GM15510 (cell line): ENCODE results near the gene SAMD15.

ENCODE experiments used
- POLR2A ChIP-seq: IDR thresholded peaks from 3 replicates; pipeline ENCODE4 v1.6.1; 2011; ENCODE audit warnings: borderline replicate concordance; ENCODE audit not compliant: insufficient read length; ENCODE audit errors: extremely low read depth

Gene SAMD15

DNA sequence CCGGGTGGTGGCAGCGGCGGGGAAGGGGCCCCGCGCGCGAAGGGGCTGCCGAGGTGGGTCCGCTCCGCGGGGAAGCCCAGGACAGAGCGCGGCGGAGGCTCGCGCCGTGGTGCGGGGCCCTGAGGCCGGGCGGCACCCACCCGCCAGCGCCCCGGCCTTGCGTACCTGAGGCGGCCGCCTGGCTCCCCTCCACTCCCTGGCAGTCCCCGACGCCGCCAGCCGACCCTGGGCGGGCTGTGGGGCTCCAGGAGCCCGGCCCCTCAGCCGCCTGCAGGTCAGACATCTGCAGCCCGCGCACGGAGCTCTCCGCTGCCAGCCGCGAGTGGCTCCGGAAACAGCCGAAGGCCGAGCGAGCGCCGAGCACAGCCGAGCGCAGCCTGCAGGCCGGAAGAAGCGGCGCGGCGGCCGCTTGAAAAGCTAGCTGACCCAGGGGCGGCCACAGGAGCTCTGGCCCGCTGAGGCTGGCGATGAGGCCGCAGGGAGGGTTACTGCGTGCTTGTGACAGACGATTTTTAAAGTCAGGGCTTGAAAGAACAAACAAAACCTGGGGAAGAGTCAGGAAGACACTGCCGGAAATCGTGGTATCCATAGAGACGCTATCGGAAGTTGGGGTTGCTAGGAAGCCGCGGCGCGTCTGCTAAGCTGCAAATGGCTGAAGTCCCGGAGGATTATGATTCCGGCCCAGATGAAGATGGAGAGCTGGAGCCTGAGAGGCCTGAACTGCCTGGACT, at the start of gene SAMD15, which contains the start of gene TMED8:
SAMD15 (plus strand) TSS at position 609 of the 731 bp plus-strand sequence; CDS start at position 649, 40 bp downstream.
TMED8 (minus strand) TSS at position 324 of the 731 bp plus-strand sequence; CDS start at position 283, 41 bp downstream.
- TF ChIP-seq POLR2A, result peak; percentile 74

DNA sequence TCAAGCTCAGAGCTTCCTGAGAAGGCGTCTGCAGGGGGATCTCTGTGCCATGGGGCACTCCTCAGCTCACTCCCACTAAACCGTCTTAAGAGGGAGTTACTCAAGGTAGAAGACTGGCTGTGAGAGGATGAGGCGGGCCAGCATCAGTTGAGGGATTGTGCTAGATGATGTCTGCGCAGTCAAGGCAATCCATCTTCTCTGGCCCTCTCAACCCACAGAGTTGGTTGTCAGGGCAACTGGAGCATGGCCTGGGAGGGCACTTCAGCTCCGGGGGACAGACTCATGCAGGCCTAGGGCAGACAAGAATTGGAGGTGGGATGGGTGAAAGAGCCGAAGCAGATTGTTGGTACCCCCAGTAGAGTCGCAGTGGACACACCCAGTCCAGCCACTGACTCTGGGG, 47.3 kb upstream of the SAMD15 start:
- TF ChIP-seq POLR2A, result no peak

DNA sequence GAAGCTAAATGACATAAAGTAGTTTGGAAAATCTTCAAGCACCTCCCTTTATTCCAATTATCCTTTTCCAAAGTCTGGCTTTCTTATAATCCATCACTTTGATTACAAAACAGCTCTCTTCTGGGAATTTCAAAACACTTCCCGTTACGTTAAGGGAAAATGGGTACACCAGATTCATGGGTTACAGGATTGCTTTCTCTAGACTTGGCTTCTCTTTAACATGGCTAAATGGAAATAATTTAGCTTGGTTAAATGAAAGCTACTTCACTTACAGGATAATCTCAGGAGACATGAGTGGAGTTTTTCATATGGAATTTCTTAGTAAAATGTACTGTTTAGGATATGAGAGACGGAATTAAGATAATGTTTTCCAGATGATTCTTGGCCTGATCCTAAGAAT, 41.6 kb upstream of the SAMD15 start:
- TF ChIP-seq POLR2A, result no peak

DNA sequence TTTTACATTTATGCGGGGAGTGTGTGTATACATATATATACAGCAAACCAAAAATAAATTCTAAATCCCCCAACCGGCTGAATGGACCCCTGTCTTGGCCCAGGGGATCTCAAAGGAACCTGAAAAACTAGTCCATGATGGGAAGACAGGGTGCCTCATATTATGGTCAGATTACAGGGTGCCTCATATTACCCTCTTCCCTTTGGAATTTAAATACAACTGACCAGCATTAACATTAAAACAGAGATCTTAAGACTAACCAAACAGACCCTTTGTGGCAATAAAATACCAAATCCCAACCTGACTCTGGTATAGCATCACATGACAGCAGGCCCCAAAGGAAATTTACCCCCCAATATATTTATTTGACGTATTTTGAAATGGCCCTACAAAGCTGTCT, 39.3 kb upstream of the SAMD15 start:
- no peak for TF ChIP-seq POLR2A

DNA sequence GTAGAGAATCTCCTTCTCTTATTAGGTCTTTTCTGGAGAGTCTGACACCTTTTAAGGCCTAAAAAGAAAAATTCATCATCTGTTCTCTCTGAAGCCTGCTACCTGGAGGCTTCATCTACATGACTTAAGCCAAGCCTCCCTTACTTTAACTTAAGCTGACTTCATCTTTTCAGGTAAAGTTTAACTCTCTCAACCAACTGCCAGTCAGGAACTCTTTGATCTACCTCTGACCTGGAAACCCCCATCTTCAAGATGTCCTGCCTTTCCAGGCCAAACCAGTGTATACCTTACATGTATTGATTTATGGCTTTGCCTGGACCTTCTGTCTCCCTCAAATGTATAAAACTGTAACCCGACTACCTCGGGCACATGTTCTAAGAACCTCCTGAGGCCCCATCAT, 38.9 kb upstream of the SAMD15 start:
- no peak for TF ChIP-seq POLR2A

DNA sequence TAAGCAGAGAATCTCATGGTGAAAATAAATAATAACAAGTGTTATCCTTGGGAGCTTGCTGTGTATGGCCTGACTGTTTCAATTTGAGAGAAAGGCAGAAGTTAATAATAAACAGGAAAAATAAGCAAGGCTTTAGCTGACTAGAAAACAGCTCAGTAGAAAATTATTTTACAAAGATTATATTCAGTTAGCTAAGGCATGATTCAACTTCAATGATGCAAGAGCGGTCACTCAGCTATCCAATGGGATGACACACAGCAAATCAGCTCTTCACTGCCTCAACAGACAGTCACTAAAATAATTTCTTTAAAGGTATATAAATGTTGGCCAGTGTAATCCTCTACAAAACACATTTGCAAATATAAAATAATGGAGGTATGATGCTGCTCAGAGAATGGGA, 37.8 kb upstream of the SAMD15 start:
- TF ChIP-seq POLR2A, result no peak

DNA sequence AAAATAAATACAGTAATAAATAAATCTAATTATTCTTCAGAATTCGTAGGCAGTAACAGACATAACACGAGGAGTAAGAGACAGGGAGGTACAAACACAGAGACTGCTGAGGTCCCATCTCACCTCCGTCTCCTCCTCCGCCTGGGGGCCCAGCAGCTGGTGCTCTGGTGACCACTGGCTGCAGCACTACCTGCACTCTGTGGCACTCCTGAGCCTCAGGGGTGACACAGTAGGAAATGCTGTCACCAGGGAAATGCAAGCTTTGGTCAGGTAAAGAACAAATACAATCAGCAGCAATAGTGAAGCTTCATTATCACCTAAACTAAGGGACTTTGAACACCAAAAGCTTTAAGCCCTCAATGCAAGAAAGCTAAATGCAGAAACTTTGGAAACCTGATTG, 36.8 kb upstream of the SAMD15 start:
- no peak for TF ChIP-seq POLR2A

DNA sequence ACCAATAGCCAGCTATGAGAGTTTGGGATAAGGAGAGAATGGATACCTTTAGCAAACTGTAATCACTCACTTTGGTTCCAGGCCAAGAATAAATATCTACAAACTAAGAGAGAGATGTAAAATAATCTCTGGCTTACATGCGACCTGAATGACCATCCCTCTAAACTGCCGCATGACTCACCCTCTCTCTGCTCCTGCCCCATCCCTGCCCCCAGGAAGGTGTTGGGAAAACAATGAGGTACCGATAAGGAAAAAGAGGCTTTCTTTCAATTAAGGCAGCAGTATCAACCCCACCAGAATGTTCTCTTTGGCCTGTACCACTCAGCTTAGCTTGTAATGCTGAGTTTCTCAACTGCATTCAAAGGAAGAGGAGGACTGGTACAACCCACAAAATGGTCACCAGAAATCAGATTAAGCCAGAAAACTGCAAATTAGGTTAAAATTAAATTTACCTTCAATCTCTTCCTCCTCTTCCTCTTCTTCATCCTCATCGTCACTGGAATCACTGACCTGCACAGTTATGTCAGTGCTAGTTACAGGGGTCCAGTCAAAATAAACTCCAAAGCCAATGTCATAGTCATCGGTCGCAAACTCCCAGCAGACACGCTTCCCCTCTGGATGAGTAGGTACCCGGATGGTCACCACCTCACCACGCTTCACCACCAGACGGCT, 34.3 kb upstream of the SAMD15 start:
- no peak for TF ChIP-seq POLR2A

DNA sequence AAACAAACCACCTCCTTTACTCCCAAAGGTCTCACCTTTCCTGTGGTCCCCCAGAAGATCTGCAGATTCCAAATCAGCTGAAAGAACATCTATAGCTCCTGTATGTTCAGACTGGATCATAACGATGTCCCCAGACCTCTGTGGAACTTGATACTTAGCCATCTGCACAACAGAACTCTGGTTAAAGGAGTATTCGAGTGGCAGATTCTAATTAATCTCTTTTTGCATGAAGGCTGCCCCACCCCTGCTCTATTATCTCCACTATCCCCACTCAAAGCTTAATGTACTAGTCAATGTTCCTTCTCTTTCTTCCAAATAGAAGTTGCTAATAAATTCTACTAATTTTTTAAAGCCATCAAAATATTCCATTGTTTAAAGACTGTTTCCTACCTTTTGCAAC, 33.5 kb upstream of the SAMD15 start:
- no peak for TF ChIP-seq POLR2A

DNA sequence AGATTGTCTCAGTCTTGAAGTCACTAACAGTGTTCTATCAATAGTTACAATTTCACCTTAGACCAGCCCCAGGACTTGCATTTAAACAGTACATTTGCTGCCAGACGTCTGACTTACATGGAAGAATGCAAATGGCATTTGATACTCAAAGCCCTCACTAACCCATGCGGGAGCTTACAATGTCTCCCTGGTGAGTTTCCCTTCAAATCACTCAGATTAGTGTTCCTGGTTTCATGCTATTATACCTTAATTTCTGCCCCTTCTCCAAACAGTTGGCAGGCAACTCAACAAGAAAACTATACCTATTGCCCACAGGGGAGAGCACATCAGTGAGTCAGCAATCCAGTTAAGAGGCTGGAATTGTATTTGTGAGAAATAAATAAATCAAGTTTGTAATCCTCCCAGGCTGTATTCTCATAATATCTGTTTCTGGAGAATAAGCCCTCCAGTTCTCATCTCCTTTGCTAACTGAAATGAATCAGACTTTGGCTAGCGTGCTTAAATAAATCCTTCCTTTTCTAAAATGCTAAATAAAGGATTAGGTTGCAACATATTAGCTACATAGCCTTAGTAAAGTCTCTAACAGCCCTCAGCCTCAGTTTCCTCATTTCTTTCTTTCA, 32.7 kb upstream of the SAMD15 start:
- TF ChIP-seq POLR2A, result no peak

DNA sequence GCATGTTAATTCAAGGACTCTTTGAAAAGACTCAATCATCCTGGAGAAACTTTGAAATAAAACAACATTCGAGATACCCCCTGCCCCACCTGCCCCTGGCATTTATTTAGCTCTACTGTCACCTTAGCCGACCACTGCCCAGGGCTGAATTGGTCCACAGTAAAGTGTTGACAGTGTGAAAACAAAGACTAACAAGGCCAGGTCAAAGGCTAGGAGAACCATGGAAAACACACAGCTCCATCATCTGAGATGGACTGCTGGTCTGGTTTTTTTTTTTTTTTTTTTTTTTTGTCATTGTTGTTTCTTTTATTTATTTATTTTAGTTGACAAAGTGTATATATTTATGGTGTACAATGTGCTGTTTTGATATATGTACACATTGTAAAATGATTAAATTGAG, 30.7 kb upstream of the SAMD15 start:
- no peak for TF ChIP-seq POLR2A

DNA sequence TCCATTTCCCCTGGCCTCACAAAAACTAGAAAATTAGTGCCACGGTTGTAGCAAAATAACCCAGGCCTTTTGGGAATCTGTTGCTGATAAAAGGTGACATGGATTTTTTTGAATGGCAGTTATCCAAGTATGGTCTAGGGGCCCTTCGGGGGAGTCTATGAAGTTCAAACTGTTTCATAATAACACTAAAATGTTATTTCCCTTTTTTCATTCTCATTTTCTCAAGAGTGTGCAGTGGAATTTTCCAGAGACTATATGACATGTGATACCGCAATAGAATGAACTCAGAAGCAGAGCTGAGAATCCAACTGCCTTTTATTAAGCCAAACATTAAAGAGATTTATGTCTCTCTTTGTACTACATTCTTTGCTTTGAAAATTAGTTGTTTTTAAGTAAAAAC, 29.4 kb upstream of the SAMD15 start:
- TF ChIP-seq POLR2A, result no peak

DNA sequence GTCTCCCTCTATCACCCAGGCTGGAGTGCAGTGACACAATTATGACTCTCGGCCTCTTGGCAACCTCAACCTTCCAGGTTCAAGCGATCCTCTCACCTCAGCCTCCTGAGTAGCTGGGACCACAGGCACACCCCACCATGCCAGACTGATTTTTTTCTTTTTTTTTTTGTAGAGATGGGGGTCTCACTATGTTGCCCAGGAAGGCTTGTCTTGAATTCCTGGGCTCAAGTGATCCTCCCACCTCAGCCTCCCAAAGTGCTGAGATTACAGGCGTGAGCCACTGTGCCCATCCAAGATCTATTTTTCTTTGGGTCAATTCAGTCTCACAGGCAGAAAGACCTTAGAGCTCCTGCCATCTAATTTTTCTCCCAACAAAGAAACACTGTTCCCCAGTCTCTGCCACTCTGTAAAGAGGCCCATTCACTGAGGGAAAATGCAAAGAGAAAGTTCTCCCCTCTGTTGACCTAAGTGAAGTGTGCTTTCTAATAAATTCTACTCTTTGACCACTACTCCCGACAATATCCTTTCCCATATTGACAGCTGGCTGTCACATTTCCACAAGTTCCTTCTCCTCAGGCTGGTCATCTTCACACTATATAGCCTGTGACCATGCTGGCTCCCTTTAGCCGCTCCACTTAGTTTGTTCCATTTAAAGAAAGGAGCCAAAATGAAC, 23.6 kb upstream of the SAMD15 start:
- TF ChIP-seq POLR2A, result no peak

DNA sequence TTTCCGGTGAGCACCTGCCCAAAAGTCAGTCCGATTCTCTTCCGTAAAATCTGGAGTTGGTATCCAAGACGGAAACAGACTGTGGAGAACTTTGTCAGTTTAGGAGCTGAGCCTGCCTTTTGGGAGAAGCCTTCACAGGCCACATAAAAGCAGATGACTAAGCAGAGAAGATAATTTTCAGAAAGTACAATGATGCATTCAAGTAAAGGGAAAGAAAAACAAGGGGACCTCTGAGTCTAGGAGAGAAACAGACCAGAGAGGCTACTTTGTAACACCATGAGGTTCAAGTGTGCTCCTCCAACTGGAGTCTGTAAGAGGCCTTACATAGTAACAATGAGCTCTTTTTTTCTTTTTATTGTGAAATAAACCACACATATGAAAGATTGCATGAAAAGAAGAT, 21.4 kb upstream of the SAMD15 start:
- TF ChIP-seq POLR2A, result no peak

DNA sequence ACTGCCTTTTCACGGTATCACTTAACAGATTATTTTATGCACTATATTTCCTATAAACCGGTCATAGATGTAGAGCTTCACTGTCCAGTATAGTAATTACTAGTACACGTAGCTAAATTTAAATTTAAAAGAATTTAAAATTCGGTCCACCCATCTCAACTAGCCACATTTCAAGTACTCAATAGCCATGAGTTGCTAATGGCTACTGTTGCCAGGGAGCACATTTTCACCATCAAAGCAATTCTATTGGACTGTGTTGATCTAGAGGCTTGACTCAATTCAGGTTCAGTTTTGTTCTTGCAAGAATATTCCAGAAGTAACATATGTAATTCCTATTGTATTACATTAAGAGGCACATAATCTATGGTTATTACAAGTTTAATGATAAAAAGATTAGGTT, 20.3 kb upstream of the SAMD15 start:
- no peak for TF ChIP-seq POLR2A

DNA sequence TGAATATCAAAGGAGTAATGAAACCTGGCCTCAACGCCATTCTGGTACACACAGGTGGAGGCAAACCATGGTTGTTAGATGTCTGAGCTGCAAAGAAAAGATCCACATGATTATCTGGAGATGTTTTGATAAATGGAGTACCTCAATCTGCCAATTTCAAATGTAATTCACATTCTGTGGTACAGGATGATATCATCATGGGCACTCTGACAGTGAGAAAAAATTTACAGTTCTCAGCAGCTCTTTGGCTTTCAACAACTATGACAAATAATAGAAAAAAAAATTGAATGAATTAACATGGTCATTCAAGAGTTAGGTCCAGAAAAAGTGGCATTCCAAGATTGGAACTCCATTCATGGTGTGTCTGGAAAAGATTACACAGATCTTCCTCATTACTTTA, 17.6 kb upstream of the SAMD15 start:
- TF ChIP-seq POLR2A, result no peak

DNA sequence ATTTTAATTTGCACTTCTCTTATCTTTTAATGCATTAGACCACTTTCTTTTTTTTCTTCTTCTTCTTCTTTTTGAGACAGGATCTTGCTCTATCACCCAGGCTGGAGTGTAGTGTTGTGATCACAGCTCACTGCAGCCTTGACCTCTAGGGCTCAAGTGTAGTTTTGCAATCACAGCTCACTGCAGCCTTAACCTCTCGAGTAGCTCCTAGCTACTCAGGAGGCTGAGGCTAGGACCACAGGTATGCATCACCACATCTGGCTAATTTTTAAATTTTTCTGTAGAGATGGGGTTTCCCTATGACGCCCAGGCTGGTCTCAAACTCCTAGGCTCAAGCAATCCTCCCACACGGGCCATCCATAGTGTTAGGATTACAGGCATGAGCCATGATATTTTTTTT, 13.0 kb upstream of the SAMD15 start:
- no peak for TF ChIP-seq POLR2A
